CD4-positive, alpha-beta memory T cell (primary cell): ENCODE results near the gene PUS3. TPM values are rescaled to one million over a fixed set of nuclear protein-coding genes. Genes with fewer than 3 reads are reported as not detected.

Source experiments
- CTCF ChIA-PET: fragments of 350-600 bp; sonication (Branson Sonifier 250); formaldehyde crosslinking; loops from one replicate; lab custom pipeline; 2021; ENCODE audit warnings: inconsistent platforms; ENCODE audit not compliant: partially characterized antibody; lab: Charles Lee
- POLR2A ChIA-PET: fragments of 350-600 bp; sonication (Branson Sonifier 250); formaldehyde crosslinking; loops from one replicate; lab custom pipeline; 2021; ENCODE audit not compliant: partially characterized antibody; lab: Charles Lee
- DNase-seq, 5 donors: peaks; one replicate each; pipeline versions ENCODE4 v3.0.0 to v3.0.0-alpha.2; 2020 to 2022; ENCODE audit warnings: mixed read lengths in 1 of 5
- H3K27ac ChIP-seq: one replicate; pipeline ENCODE4 v1.7.0; 2013; ENCODE audit warnings: low read depth, low read length
- H3K27me3 ChIP-seq: 2 replicates; pipeline ENCODE4 v1.7.0; 2013; ENCODE audit warnings: mild to moderate bottlenecking, low read length, moderate library complexity; ENCODE audit not compliant: insufficient read depth
- H3K36me3 ChIP-seq: 2 replicates; pipeline ENCODE4 v1.7.0; 2013; ENCODE audit warnings: mild to moderate bottlenecking, low read length, moderate library complexity; ENCODE audit not compliant: insufficient read depth
- H3K4me1 ChIP-seq: 2 replicates; pipeline ENCODE4 v1.7.0; 2013; ENCODE audit warnings: mild to moderate bottlenecking, low read length, moderate library complexity; ENCODE audit not compliant: insufficient read depth
- H3K4me3 ChIP-seq, 2 donors: one replicate each; pipeline ENCODE4 v1.7.0; 2013; ENCODE audit warnings: low read length in 2 of 2, mild to moderate bottlenecking in 1 of 2
- H3K9me3 ChIP-seq, 2 donors: one replicate each; pipeline ENCODE4 v1.7.0; 2013; ENCODE audit warnings: low read length in 2 of 2, control low read depth in 1 of 2; ENCODE audit not compliant: control insufficient read depth in 1 of 2
- H3K27ac Mint-ChIP-seq, 7 donors: one replicate each; pipeline ENCODE4 v1.8.0; 2020 to 2021; ENCODE audit warnings: mixed read lengths in 7 of 7, mild to moderate bottlenecking in 6 of 7, inconsistent platforms in 3 of 7, moderate library complexity in 3 of 7
- H3K27me3 Mint-ChIP-seq, 2 donors: one replicate each; pipeline ENCODE4 v1.8.0; 2020 to 2021; ENCODE audit warnings: mixed read lengths in 2 of 2
- H3K36me3 Mint-ChIP-seq, 2 donors: one replicate each; pipeline ENCODE4 v1.8.0; 2020 to 2021; ENCODE audit warnings: mixed read lengths in 2 of 2, inconsistent platforms in 1 of 2, mild to moderate bottlenecking in 1 of 2
- H3K4me1 Mint-ChIP-seq, 4 donors: one replicate each; pipeline ENCODE4 v1.8.0; 2020 to 2021; ENCODE audit warnings: mixed read lengths in 4 of 4, mild to moderate bottlenecking in 1 of 4
- H3K4me3 Mint-ChIP-seq, 8 donors: one replicate each; pipeline ENCODE4 v1.8.0; 2020 to 2021; ENCODE audit warnings: mixed read lengths in 8 of 8, mild to moderate bottlenecking in 7 of 8, moderate library complexity in 6 of 8, inconsistent platforms in 3 of 8
- H3K9me3 Mint-ChIP-seq, 8 donors: one replicate each; pipeline ENCODE4 v1.8.0; 2020 to 2021; ENCODE audit warnings: mixed read lengths in 8 of 8, mild to moderate bottlenecking in 5 of 8, inconsistent platforms in 3 of 8, moderate library complexity in 1 of 8
- intact Hi-C: fragments of 100-400 bp; cut with micrococcal nuclease; formaldehyde crosslinking; loops from one replicate; pipeline ENCODE4 v1.15.1; 2023
- polyA plus RNA-seq, 2 donors: library from polyadenylated mRNA; unstranded; fragments of 300-500 nt; fragmentation: Illumina TruSeq; gene quantifications; one replicate each; pipeline ENCODE4 v1.2.3, GENCODE V29; 2021
- total RNA-seq, 2 experiments: library from RNA; stranded (reverse); gene quantifications; one replicate each; pipeline ENCODE4 v1.2.3, GENCODE V29; 2021

The PUS3 gene
- total and polyA plus RNA-seq, 4 experiments from 2014 or later = 5.3 to 12.6 (median 12.2) TPM

- POLR2A ChIA-PET = no interaction called here
Measured at GRCh38 chr11:125881291-125881690, 21.7 kb downstream of the PUS3 start.

GRCh38 chr11:125874556-125875124 lies 28.4 kb downstream of the PUS3 start:
- Histone ChIP-seq H3K4me1 (no peaks in the 10 kb centered on the region), H3K27me3 (no peaks in the 10 kb centered on the region), H3K36me3 (no peaks in the 10 kb centered on the region), H3K4me3 (no peak overlapping the region), H3K9me3 (no peaks in the 10 kb centered on the region), H3K27ac (no peak overlapping the region)
- Mint-ChIP-seq H3K4me3 (no peak overlapping the region), H3K27ac (no peak overlapping the region), H3K27me3 (peaks cover 2 to 3% of the 10 kb centered on the region in 2 donors), H3K36me3 (no peaks in the 10 kb centered on the region), H3K9me3 (peaks cover 0 to 10% (median under 1%) of the 10 kb centered on the region in 8 donors), H3K4me1 (peaks cover 0 to 3% (median 1%) of the 10 kb centered on the region in 4 donors)
- intact Hi-C loops = loop anchor here (2.0 to 5.0 kb wide), 3 partner anchors 247 to 527 kb away; partner anchors contain the start of genes CHEK1 and EI24
- POLR2A ChIA-PET = no interaction called here
- CTCF ChIA-PET = interaction anchor here (1.0 kb wide), 1 partner anchor 241 kb away, joined by 3 read pairs; no protein-coding TSS in a partner anchor
- DNase-seq = peak in 4 of 5 donors; percentile 23 to 39 (median 29)

More at GRCh38 chr11:125881291-125881690, 21.7 kb downstream of the PUS3 start:
- H3K9me3 ChIP-seq = no peaks in the 10 kb centered on the region
- no peak overlapping the region for H3K27ac Mint-ChIP-seq
- H3K4me1 ChIP-seq = no peaks in the 10 kb centered on the region
- no peaks in the 10 kb centered on the region for H3K36me3 Mint-ChIP-seq
- H3K27ac ChIP-seq = no peak overlapping the region
- no peaks in the 10 kb centered on the region for H3K27me3 ChIP-seq
- peaks cover 0 to 3% of the 10 kb centered on the region in 2 donors for H3K27me3 Mint-ChIP-seq
- H3K4me3 Mint-ChIP-seq = no peak overlapping the region
- intact Hi-C loops = no loop called here
- H3K4me3 ChIP-seq = no peak overlapping the region
- no peak for DNase-seq
- H3K9me3 Mint-ChIP-seq = no peaks in the 10 kb centered on the region
- H3K4me1 Mint-ChIP-seq = peaks cover 0 to 3% (median 1%) of the 10 kb centered on the region in 4 donors
- no peaks in the 10 kb centered on the region for H3K36me3 ChIP-seq
- CTCF ChIA-PET = interaction anchor here (2.7 kb wide), 1 partner anchor 312 kb away, joined by 7 read pairs; the partner anchor contains the start of gene EI24

- no peaks in the 10 kb centered on the region for H3K27me3 ChIP-seq
- Mint-ChIP-seq H3K9me3 (peaks cover 0 to 10% (median under 1%) of the 10 kb centered on the region in 8 donors), H3K27me3 (peaks cover 2 to 3% of the 10 kb centered on the region in 2 donors), H3K36me3 (no peaks in the 10 kb centered on the region), H3K27ac (peak overlapping the region in 1 of 7 donors; percentile 46), H3K4me3 (no peak overlapping the region), H3K4me1 (peaks cover 0 to 3% (median 1%) of the 10 kb centered on the region in 4 donors)
- intact Hi-C loops = loop anchor here (2.0 to 5.0 kb wide), 3 partner anchors 247 to 527 kb away; partner anchors contain the start of genes CHEK1 and EI24
- H3K27ac ChIP-seq = no peak overlapping the region
- no peaks in the 10 kb centered on the region for H3K36me3 ChIP-seq
- no peaks in the 10 kb centered on the region for H3K4me1 ChIP-seq
- POLR2A ChIA-PET = no interaction called here
- CTCF ChIA-PET = no interaction called here
- H3K4me3 ChIP-seq = no peak overlapping the region
- H3K9me3 ChIP-seq = no peaks in the 10 kb centered on the region
- DNase-seq = no peak
Measured at GRCh38 chr11:125873881-125874555, 29.0 kb downstream of the PUS3 start.

GRCh38 chr11:125872138-125872491 lies 30.9 kb downstream of the PUS3 start:
- H3K4me1 Mint-ChIP-seq = peaks cover 0 to 3% (median 1%) of the 10 kb centered on the region in 4 donors
- ChIA-PET POLR2A (interaction anchor here (0.6 kb wide), 1 partner anchor 562 kb away, joined by 3 read pairs; no protein-coding TSS in a partner anchor), CTCF (no interaction called here)
- DNase-seq = no peak
- no peaks in the 10 kb centered on the region for H3K36me3 ChIP-seq
- intact Hi-C loops = loop anchor here (5.0 kb wide), 2 partner anchors 245 to 525 kb away; partner anchors contain the start of gene CHEK1
- H3K4me1 ChIP-seq = no peaks in the 10 kb centered on the region
- H3K9me3 Mint-ChIP-seq = peaks cover 0 to 10% (median under 1%) of the 10 kb centered on the region in 8 donors
- H3K9me3 ChIP-seq = no peaks in the 10 kb centered on the region
- H3K36me3 Mint-ChIP-seq = no peaks in the 10 kb centered on the region
- H3K4me3 ChIP-seq = no peak overlapping the region
- no peaks in the 10 kb centered on the region for H3K27me3 ChIP-seq
- H3K27ac Mint-ChIP-seq = no peak overlapping the region
- H3K27me3 Mint-ChIP-seq = peaks cover 2 to 3% of the 10 kb centered on the region in 2 donors
- H3K4me3 Mint-ChIP-seq = no peak overlapping the region
- H3K27ac ChIP-seq = no peak overlapping the region

GRCh38 chr11:125871391-125872137 lies 31.4 kb downstream of the PUS3 start:
- H3K27ac ChIP-seq = no peak overlapping the region
- Mint-ChIP-seq H3K27me3 (peaks cover 2 to 3% of the 10 kb centered on the region in 2 donors), H3K9me3 (peaks cover 0 to 10% (median under 1%) of the 10 kb centered on the region in 8 donors), H3K4me3 (no peak overlapping the region), H3K27ac (peak overlapping the region in 1 of 7 donors; percentile 82), H3K36me3 (no peaks in the 10 kb centered on the region), H3K4me1 (peaks cover 0 to 3% (median 1%) of the 10 kb centered on the region in 4 donors)
- no peaks in the 10 kb centered on the region for H3K4me1 ChIP-seq
- intact Hi-C loops = loop anchor here (5.0 kb wide), 2 partner anchors 244 to 524 kb away; partner anchors contain the start of gene CHEK1
- no peak overlapping the region for H3K4me3 ChIP-seq
- peak in 3 of 5 donors; percentile 17 to 25 (median 17) for DNase-seq
- POLR2A ChIA-PET = interaction anchor here (0.6 kb wide), 1 partner anchor 561 kb away, joined by 3 read pairs; no protein-coding TSS in a partner anchor
- H3K36me3 ChIP-seq = no peaks in the 10 kb centered on the region
- no peaks in the 10 kb centered on the region for H3K9me3 ChIP-seq
- no peaks in the 10 kb centered on the region for H3K27me3 ChIP-seq
- CTCF ChIA-PET = interaction anchor here (0.7 kb wide), 1 partner anchor 1658 kb away, joined by 3 read pairs; no protein-coding TSS in a partner anchor

DNA sequence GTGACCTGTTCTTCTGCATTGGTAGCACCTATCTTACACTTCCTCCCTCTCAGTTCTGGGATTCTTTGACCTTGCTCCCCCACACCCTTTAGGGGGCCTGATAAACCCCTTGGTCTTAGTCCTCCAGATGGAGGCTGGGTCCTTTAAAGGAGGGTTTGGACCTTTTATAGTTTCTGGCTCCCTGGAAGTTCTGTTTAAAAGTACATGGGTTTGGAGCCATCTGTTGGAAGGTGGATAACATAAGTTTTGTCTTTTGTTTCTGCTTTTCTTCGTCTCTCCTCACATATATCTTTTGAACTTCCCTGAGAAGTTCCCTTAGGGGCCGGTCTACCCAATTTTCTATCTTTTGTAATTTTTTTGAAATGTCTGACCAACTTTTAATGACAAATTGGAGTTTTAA lies 33.5 kb downstream of the PUS3 start:
- peaks cover 0 to 2% (median under 1%) of the 10 kb centered on the region in 4 donors for H3K4me1 Mint-ChIP-seq
- H3K9me3 Mint-ChIP-seq = peaks cover 0 to 10% (median under 1%) of the 10 kb centered on the region in 8 donors

More for the DNA sequence above, 33.5 kb downstream of the PUS3 start:
- DNase-seq = no peak
- no peak overlapping the region for H3K27ac Mint-ChIP-seq
- no peak overlapping the region for H3K27ac ChIP-seq
- no peaks in the 10 kb centered on the region for H3K36me3 ChIP-seq
- H3K4me3 ChIP-seq = no peak overlapping the region
- no peaks in the 10 kb centered on the region for H3K9me3 ChIP-seq
- H3K27me3 ChIP-seq = no peaks in the 10 kb centered on the region
- H3K36me3 Mint-ChIP-seq = no peaks in the 10 kb centered on the region
- H3K4me1 ChIP-seq = no peaks in the 10 kb centered on the region
- POLR2A ChIA-PET = no interaction called here
- no peak overlapping the region for H3K4me3 Mint-ChIP-seq
- peaks cover 1 to 2% of the 10 kb centered on the region in 2 donors for H3K27me3 Mint-ChIP-seq
- CTCF ChIA-PET = no interaction called here
- intact Hi-C loops = no loop called here
